K562 (cell line): ENCODE measurements around the gene BMAL1.

Source experiments
- CC2D1A ChIP-seq: fragments of 450-650 bp; IDR thresholded peaks from 2 replicates; pipeline ENCODE4 v1.6.1; 2017; ENCODE audit warnings: mild to moderate bottlenecking
- FOXM1 ChIP-seq, 2 experiments: fragments of 450-650 bp in 1 of 2; sonication (generic) in 1 of 2; formaldehyde crosslinking in 1 of 2; IDR thresholded peaks; 2 replicates each; pipeline versions ENCODE4 v1.6.1 to v1.9.0; 2017 to 2022; ENCODE audit warnings: low read depth in 2 of 2, mild to moderate bottlenecking in 2 of 2, missing genetic modification reagents in 1 of 2, moderate library complexity in 1 of 2
- MYNN ChIP-seq, 2 experiments: sonication (generic); formaldehyde crosslinking in 1 of 2; IDR thresholded peaks; 2 replicates each; pipeline versions ENCODE4 v1.5.0 to v1.6.1; 2016 to 2020; ENCODE audit warnings: antibody characterized with exemption in 1 of 2, missing genetic modification reagents in 1 of 2
- NFYB ChIP-seq: IDR thresholded peaks from 2 replicates; pipeline ENCODE4 v1.6.1; 2011; ENCODE audit warnings: mild to moderate bottlenecking, moderate library complexity; ENCODE audit not compliant: insufficient read length; ENCODE audit errors: extremely low read depth
- PHB ChIP-seq: fragments of 250-450 bp; sonication (Bioruptor Pico); IDR thresholded peaks from 2 replicates; pipeline ENCODE4 v1.5.0; 2021
- POLR2A ChIP-seq: fragments of 450-650 bp; conservative IDR thresholded peaks from 2 replicates; pipeline ENCODE4 v1.6.1; 2016

GRCh38 chr11:13236626-13237025 is 41.0 kb upstream of the BMAL1 start:
- no peak for TF ChIP-seq CC2D1A
- TF ChIP-seq PHB (CRISPR knock-in tag) = no peak
- TF ChIP-seq MYNN (IDR thresholded peaks at IDR 0.05) = no peak
- no peak for TF ChIP-seq MYNN (CRISPR knock-in tag; IDR thresholded peaks at IDR 0.05)
- TF ChIP-seq FOXM1 (IDR thresholded peaks at IDR 0.05; ENCODE audit: low read depth) = no peak
- TF ChIP-seq FOXM1 (CRISPR knock-in tag; IDR thresholded peaks at IDR 0.05; ENCODE audit: low read depth) = no peak
- no peak for TF ChIP-seq POLR2A
- TF ChIP-seq NFYB = no peak
